Liver (tissue), 9 donors: ENCODE results near the gene CCDC33. TPM values are rescaled to one million over a fixed set of nuclear protein-coding genes. Genes with fewer than 3 reads are reported as not detected.

Source experiments
- DNase-seq: peaks from one replicate; pipeline ENCODE4 v3.0.0-alpha.2; 2017; ENCODE audit warnings: low spot score
- H3K27ac ChIP-seq, 2 donors: one replicate each; pipeline ENCODE4 v1.7.0; 2013; ENCODE audit warnings: inconsistent platforms in 2 of 2, low read length in 2 of 2, control low read depth in 1 of 2, low read depth in 1 of 2, mild to moderate bottlenecking in 1 of 2
- H3K27me3 ChIP-seq, 4 donors: one replicate each; pipeline versions ENCODE4 v1.6.1 to v1.7.0; 2013; ENCODE audit warnings: low read length in 3 of 4, inconsistent platforms in 1 of 4, mild to moderate bottlenecking in 1 of 4, moderate library complexity in 1 of 4; ENCODE audit not compliant: control insufficient read depth in 4 of 4, insufficient read depth in 4 of 4
- H3K36me3 ChIP-seq, 4 donors: one replicate each; pipeline versions ENCODE4 v1.6.1 to v1.7.0; 2013; ENCODE audit warnings: low read length in 3 of 4, mild to moderate bottlenecking in 3 of 4, low read depth in 1 of 4, moderate library complexity in 1 of 4; ENCODE audit not compliant: control insufficient read depth in 4 of 4, insufficient read depth in 3 of 4
- H3K4me1 ChIP-seq, 4 donors: one replicate each; pipeline versions ENCODE4 v1.6.1 to v1.7.0; 2013; ENCODE audit warnings: low read length in 3 of 4, mild to moderate bottlenecking in 3 of 4, moderate library complexity in 1 of 4; ENCODE audit not compliant: control insufficient read depth in 4 of 4, insufficient read depth in 4 of 4
- H3K4me3 ChIP-seq, 3 donors: one replicate each; pipeline versions ENCODE4 v1.6.1 to v1.7.0; 2013; ENCODE audit warnings: low read length in 3 of 3, control low read depth in 1 of 3, low read depth in 1 of 3, mild to moderate bottlenecking in 1 of 3
- H3K9ac ChIP-seq, 2 donors: one replicate each; pipeline ENCODE4 v1.7.0; 2013; ENCODE audit warnings: low read length in 2 of 2, mild to moderate bottlenecking in 2 of 2, moderate library complexity in 2 of 2, control low read depth in 1 of 2, low read depth in 1 of 2
- H3K9me3 ChIP-seq, 4 donors: one replicate each; pipeline versions ENCODE4 v1.6.1 to v1.7.0; 2013; ENCODE audit warnings: low read length in 3 of 4; ENCODE audit not compliant: control insufficient read depth in 4 of 4
- CTCF ChIP-seq: fragments of 150-350 bp; IDR thresholded peaks from 2 replicates; pipeline ENCODE4 v1.5.1; 2017; ENCODE audit warnings: improper control_type of control experiment, low read depth, low read length; ENCODE audit not compliant: missing input control
- EGR1 ChIP-seq, 2 donors: IDR thresholded peaks; 2 replicates each; pipeline ENCODE4 v1.6.1; 2016 to 2018; ENCODE audit warnings: antibody characterized with exemption in 2 of 2, low read depth in 2 of 2
- FOXA1 ChIP-seq: IDR thresholded peaks from 2 replicates; pipeline ENCODE4 v1.6.1; 2016; ENCODE audit warnings: antibody characterized with exemption
- FOXA2 ChIP-seq: IDR thresholded peaks from 2 replicates; pipeline ENCODE4 v1.6.1; 2016; ENCODE audit warnings: antibody characterized with exemption
- GABPA ChIP-seq, 2 donors: IDR thresholded peaks in 1 of 2; conservative IDR thresholded peaks in 1 of 2; 2 replicates each; pipeline ENCODE4 v1.6.1; 2016; ENCODE audit warnings: antibody characterized with exemption in 2 of 2, mild to moderate bottlenecking in 1 of 2, moderate library complexity in 1 of 2
- HNF4A ChIP-seq, 2 donors: conservative IDR thresholded peaks; 2 replicates each; pipeline ENCODE4 v1.6.1; 2016; ENCODE audit warnings: antibody characterized with exemption in 2 of 2, mild to moderate bottlenecking in 2 of 2
- HNF4G ChIP-seq: IDR thresholded peaks from 2 replicates; pipeline ENCODE4 v1.6.1; 2016; ENCODE audit warnings: antibody characterized with exemption
- JUND ChIP-seq, 2 donors: IDR thresholded peaks; 2 replicates each; pipeline ENCODE4 v1.6.1; 2016; ENCODE audit warnings: antibody characterized with exemption in 2 of 2
- MAX ChIP-seq: IDR thresholded peaks from 2 replicates; pipeline ENCODE4 v1.6.1; 2016; ENCODE audit warnings: antibody characterized with exemption
- NR2F2 ChIP-seq: IDR thresholded peaks from 2 replicates; pipeline ENCODE4 v1.6.1; 2016; ENCODE audit warnings: antibody characterized with exemption
- RAD21 ChIP-seq, 2 donors: IDR thresholded peaks; 2 replicates each; pipeline ENCODE4 v1.6.1; 2016; ENCODE audit warnings: antibody characterized with exemption in 2 of 2, mild to moderate bottlenecking in 2 of 2
- REST ChIP-seq: IDR thresholded peaks from 2 replicates; pipeline ENCODE4 v1.6.1; 2016; ENCODE audit warnings: antibody characterized with exemption, mild to moderate bottlenecking
- RXRA ChIP-seq, 2 donors: IDR thresholded peaks; 2 replicates each; pipeline ENCODE4 v1.6.1; 2017 to 2018; ENCODE audit warnings: antibody characterized with exemption in 2 of 2, mild to moderate bottlenecking in 1 of 2
- SP1 ChIP-seq: IDR thresholded peaks from 2 replicates; pipeline ENCODE4 v1.6.1; 2018; ENCODE audit warnings: antibody characterized with exemption, mild to moderate bottlenecking
- TAF1 ChIP-seq: conservative IDR thresholded peaks from 2 replicates; pipeline ENCODE4 v1.6.1; 2016; ENCODE audit warnings: antibody characterized with exemption, mild to moderate bottlenecking
- YY1 ChIP-seq: IDR thresholded peaks from 2 replicates; pipeline ENCODE4 v1.6.1; 2016; ENCODE audit warnings: antibody characterized with exemption, mild to moderate bottlenecking
- WGBS: extraction: QIAGEN DNeasy Blood & Tissue Kit; methylation state at CpG from one replicate; pipeline ENCODE4 v1.1.7; 2013; 5-methylcytosine and 5-hydroxymethylcytosine counted together
- polyA plus RNA-seq, 2 donors: library from polyadenylated mRNA; stranded (reverse) in 1 of 2; unstranded in 1 of 2; fragments of 200-250 nt in 1 of 2; fragments of >200 nt in 1 of 2; fragmentation: Nextera tagmentation in 1 of 2; extraction: Ambion mirVana in 1 of 2; gene quantifications; one replicate each; pipeline versions ENCODE4 v1.2.1 to v1.2.3, GENCODE V29; 2013 to 2015
- total RNA-seq, 2 donors: library from RNA; depleted of rRNA; stranded (reverse); fragments of >200 nt; gene quantifications; one replicate each; pipeline ENCODE4 v1.2.3, GENCODE V29; 2014
- TF ChIP-seq, protein P1 (sequence below): IDR thresholded peaks from 2 replicates; pipeline ENCODE4 v1.6.1; 2016; ENCODE audit warnings: antibody characterized with exemption
- TF ChIP-seq, protein P2 (sequence below): IDR thresholded peaks from 2 replicates; pipeline ENCODE4 v1.6.1; 2016; ENCODE audit warnings: antibody characterized with exemption
- donor health status: healthy.
- donor health status: healthy.
- donor health status: healthy.
- donor health status: healthy.
- donor health status: healthy.

Gene CCDC33
- total and polyA plus RNA-seq, 4 donors = not detected

- no peak for TF ChIP-seq REST
- no peak for TF ChIP-seq YY1
- no peak for TF ChIP-seq HNF4G
- no peak for TF ChIP-seq MAX
Observed at GRCh38 chr15:74380361-74381189, 144.4 kb downstream of the CCDC33 start (continued).

DNA sequence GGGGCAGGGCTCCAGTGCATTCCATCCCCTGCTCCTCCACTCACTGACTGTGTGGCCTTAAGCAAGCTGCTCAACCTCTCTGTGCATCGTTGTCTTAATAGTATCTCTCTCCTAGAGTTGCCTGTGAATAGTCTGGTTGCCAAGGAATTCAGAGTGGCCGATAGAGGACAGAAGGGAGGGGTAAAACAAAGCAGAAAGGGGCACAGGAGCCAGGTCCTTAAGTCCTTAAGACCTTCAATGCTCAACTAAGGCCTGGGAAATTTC, 145.0 kb downstream of the CCDC33 start:
- Histone ChIP-seq H3K36me3 (no peaks in the 10 kb centered on the region), H3K9ac (no peak overlapping the region), H3K27ac (no peak overlapping the region), H3K9me3 (no peaks in the 10 kb centered on the region), H3K27me3 (no peaks in the 10 kb centered on the region), H3K4me3 (no peak overlapping the region), H3K4me1 (no peaks in the 10 kb centered on the region)
- WGBS = 76% methylated on average over 2 of the region's 2 CpGs
- no peak for DNase-seq
- TF ChIP-seq HNF4A (conservative IDR thresholded peaks at IDR 0.05) (no peak), CTCF (no peak), RXRA (IDR thresholded peaks at IDR 0.05) (no peak), YY1 (no peak), FOXA2 (no peak), EGR1 (IDR thresholded peaks at IDR 0.05; ENCODE audit: low read depth in 2 of 2) (no peak), NR2F2 (no peak), REST (no peak), FOXA1 (no peak), GABPA (IDR thresholded peaks at IDR 0.05 in 1 of 2, conservative IDR thresholded peaks at IDR 0.05 in 1 of 2) (no peak), HNF4G (no peak), RAD21 (IDR thresholded peaks at IDR 0.05) (no peak), JUND (IDR thresholded peaks at IDR 0.05) (no peak), MAX (no peak), SP1 (no peak), TAF1 (no peak)
- TF ChIP-seq, protein P1, sequence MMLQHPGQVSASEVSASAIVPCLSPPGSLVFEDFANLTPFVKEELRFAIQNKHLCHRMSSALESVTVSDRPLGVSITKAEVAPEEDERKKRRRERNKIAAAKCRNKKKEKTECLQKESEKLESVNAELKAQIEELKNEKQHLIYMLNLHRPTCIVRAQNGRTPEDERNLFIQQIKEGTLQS = no peak
- TF ChIP-seq, protein P2, sequence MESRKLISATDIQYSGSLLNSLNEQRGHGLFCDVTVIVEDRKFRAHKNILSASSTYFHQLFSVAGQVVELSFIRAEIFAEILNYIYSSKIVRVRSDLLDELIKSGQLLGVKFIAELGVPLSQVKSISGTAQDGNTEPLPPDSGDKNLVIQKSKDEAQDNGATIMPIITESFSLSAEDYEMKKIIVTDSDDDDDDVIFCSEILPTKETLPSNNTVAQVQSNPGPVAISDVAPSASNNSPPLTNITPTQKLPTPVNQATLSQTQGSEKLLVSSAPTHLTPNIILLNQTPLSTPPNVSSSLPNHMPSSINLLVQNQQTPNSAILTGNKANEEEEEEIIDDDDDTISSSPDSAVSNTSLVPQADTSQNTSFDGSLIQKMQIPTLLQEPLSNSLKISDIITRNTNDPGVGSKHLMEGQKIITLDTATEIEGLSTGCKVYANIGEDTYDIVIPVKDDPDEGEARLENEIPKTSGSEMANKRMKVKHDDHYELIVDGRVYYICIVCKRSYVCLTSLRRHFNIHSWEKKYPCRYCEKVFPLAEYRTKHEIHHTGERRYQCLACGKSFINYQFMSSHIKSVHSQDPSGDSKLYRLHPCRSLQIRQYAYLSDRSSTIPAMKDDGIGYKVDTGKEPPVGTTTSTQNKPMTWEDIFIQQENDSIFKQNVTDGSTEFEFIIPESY = no peak
